K562 (cell line): ENCODE data around the gene DNAH9. TPM values are rescaled to one million over a fixed set of nuclear protein-coding genes. Genes with fewer than 3 reads are reported as not detected.

Source experiments
- ATAC-seq: fragments of 200-7000 bp; cut with Tn5 transposase; 3 replicates; pipeline ENCODE4 v1.9.1; 2020; ENCODE audit warnings: moderate library complexity
- BruUV-seq: library from RNA; stranded (reverse); fragments of 400-500 nt; replicated peaks from 2 replicates; lab custom pipeline; 2021; lab: Mats Ljungman, UMichigan
- CTCF ChIA-PET: fragments of 300-600 bp; formaldehyde crosslinking; extraction: SDS; loops from one replicate; lab custom pipeline; 2021; ENCODE audit warnings: low intra/inter-chr PET ratio; lab: Yijun Ruan, JAX
- POLR2A ChIA-PET: fragments of 300-600, 350-650 bp; sonication (Branson Sonifier 250); formaldehyde crosslinking; extraction: SDS; loops from one replicate; lab custom pipeline; 2021; ENCODE audit warnings: antibody characterized with exemption, inconsistent platforms; lab: Yijun Ruan, JAX
- DNase-seq, 4 experiments: peaks; one replicate each; pipeline versions ENCODE4 v3.0.0 to v3.0.0-alpha.2; 2011 to 2018; ENCODE audit warnings: low spot score in 3 of 4, mixed read lengths in 3 of 4; ENCODE audit errors: extremely low read depth in 1 of 4
- FAIRE-seq: peaks from 2 replicates; lab custom pipeline; 2011; peaks lifted over from hg19 to GRCh38; lab: Jason Lieb, UNC
- H2AFZ ChIP-seq: 2 replicates; pipeline ENCODE4 v1.6.0; 2011; ENCODE audit warnings: low read depth, low read length, control low read depth, inconsistent platforms
- H3K27ac ChIP-seq: fragments of 200-600 bp; 3 replicates; pipeline ENCODE4 v1.8.0; 2011; ENCODE audit warnings: low read depth, mild to moderate bottlenecking, control low read depth, inconsistent platforms, low read length, moderate library complexity, mixed read lengths; ENCODE audit errors: extremely low read depth
- H3K27me3 ChIP-seq, 2 experiments: fragments of 300-600 bp in 1 of 2; 2 replicates in 1 of 2; 3 replicates in 1 of 2; pipeline versions ENCODE4 v1.6.0 to v1.8.0; 2011; ENCODE audit warnings: inconsistent platforms in 2 of 2, low read length in 2 of 2, mild to moderate bottlenecking in 1 of 2, mixed read lengths in 1 of 2, moderate library complexity in 1 of 2; ENCODE audit not compliant: control insufficient read depth in 2 of 2, insufficient read depth in 2 of 2
- H3K36me3 ChIP-seq: fragments of 300-600 bp; 3 replicates; pipeline ENCODE4 v1.8.0; 2011; ENCODE audit warnings: mild to moderate bottlenecking, low read length, inconsistent platforms; ENCODE audit not compliant: control insufficient read depth, insufficient read depth
- H3K4me1 ChIP-seq, 2 experiments: fragments of 200-600 bp in 1 of 2; replicated peaks in 1 of 2; 2 replicates in 1 of 2; 3 replicates in 1 of 2; pipeline versions ENCODE4 v1.5.1 to v1.8.0; 2011; ENCODE audit warnings: inconsistent platforms in 2 of 2, low read length in 2 of 2, mild to moderate bottlenecking in 1 of 2, mixed read lengths in 1 of 2, moderate library complexity in 1 of 2; ENCODE audit not compliant: control insufficient read depth in 2 of 2, insufficient read depth in 2 of 2
- H3K4me2 ChIP-seq: 2 replicates; pipeline ENCODE4 v1.6.1; 2011; ENCODE audit warnings: low read length, control low read depth, inconsistent platforms, mixed read lengths; ENCODE audit not compliant: insufficient read depth
- H3K4me3 ChIP-seq: fragments of 200-600 bp; sonication (generic), shearing (Covaris generic); 2 replicates; pipeline ENCODE4 v1.5.1; 2016; ENCODE audit warnings: control low read depth, inconsistent platforms
- H3K79me2 ChIP-seq: fragments of 200-600 bp; 3 replicates; pipeline ENCODE4 v1.8.0; 2011; ENCODE audit warnings: low read length, inconsistent platforms; ENCODE audit not compliant: control insufficient read depth, insufficient read depth
- H3K9ac ChIP-seq, 2 experiments: 2 replicates each; pipeline versions ENCODE4 v1.6.0 to v1.6.1; 2011; ENCODE audit warnings: low read depth in 2 of 2, low read length in 2 of 2, control low read depth in 1 of 2, inconsistent platforms in 1 of 2, mild to moderate bottlenecking in 1 of 2, mixed read lengths in 1 of 2; ENCODE audit not compliant: insufficient read depth in 1 of 2
- H3K9me1 ChIP-seq: one replicate; pipeline ENCODE4 v1.6.0; 2011; ENCODE audit warnings: inconsistent platforms, mild to moderate bottlenecking, low read length, moderate library complexity; ENCODE audit not compliant: control insufficient read depth, insufficient read depth
- H3K9me3 ChIP-seq: replicated peaks from 2 replicates; pipeline ENCODE4 v1.5.1; 2011; ENCODE audit warnings: low read depth, low read length, inconsistent platforms; ENCODE audit not compliant: control insufficient read depth, insufficient read depth
- H4K20me1 ChIP-seq: replicated peaks from 2 replicates; pipeline ENCODE4 v1.6.1; 2011; ENCODE audit warnings: low read length, inconsistent platforms, mixed read lengths; ENCODE audit not compliant: control insufficient read depth, insufficient read depth
- ASH1L ChIP-seq: fragments of 450-650 bp; IDR thresholded peaks from 2 replicates; pipeline ENCODE4 v1.6.1; 2018; ENCODE audit warnings: borderline replicate concordance, mild to moderate bottlenecking, low read depth; ENCODE audit not compliant: partially characterized antibody
- CTCF ChIP-seq, 3 experiments: IDR thresholded peaks in 2 of 3; conservative IDR thresholded peaks in 1 of 3; 2 replicates each; pipeline ENCODE4 v1.5.1; 2011 to 2012; ENCODE audit warnings: low read length in 3 of 3, mild to moderate bottlenecking in 3 of 3, control low read depth in 2 of 3, improper control_type of control experiment in 1 of 3, inconsistent platforms in 1 of 3, low read depth in 1 of 3, mixed read lengths in 1 of 3, moderate library complexity in 1 of 3; ENCODE audit not compliant: insufficient read depth in 2 of 3
- E2F1 ChIP-seq: sonication (generic); formaldehyde crosslinking; IDR thresholded peaks from 2 replicates; pipeline ENCODE4 v1.8.1; 2023; ENCODE audit warnings: mild to moderate bottlenecking, missing genetic modification reagents, moderate library complexity
- ELF1 ChIP-seq: fragments of 200-800 bp; sonication (Bioruptor generic); IDR thresholded peaks from 2 replicates; pipeline ENCODE4 v1.6.1; 2016; ENCODE audit warnings: missing genetic modification characterization, missing compliant biosample characterization
- MEIS2 ChIP-seq: fragments of 450-650 bp; IDR thresholded peaks from 2 replicates; pipeline ENCODE4 v1.6.1; 2014; ENCODE audit warnings: mild to moderate bottlenecking; ENCODE audit not compliant: partially characterized antibody
- NFE2 ChIP-seq: IDR thresholded peaks from 2 replicates; pipeline ENCODE4 v1.6.1; 2014; ENCODE audit warnings: antibody characterized with exemption, low read depth
- PCBP2 ChIP-seq: fragments of 200-400 bp; formaldehyde crosslinking; IDR thresholded peaks from 2 replicates; pipeline ENCODE4 v1.6.1; 2018; ENCODE audit warnings: low read length, low read depth, mild to moderate bottlenecking, moderate library complexity; ENCODE audit not compliant: poor library complexity, severe bottlenecking
- SP1 ChIP-seq: sonication (generic); formaldehyde crosslinking; IDR thresholded peaks from 2 replicates; pipeline ENCODE4 v1.8.1; 2022; ENCODE audit warnings: mild to moderate bottlenecking, missing genetic modification reagents
- XRCC5 ChIP-seq: fragments of 200-400 bp; formaldehyde crosslinking; IDR thresholded peaks from 2 replicates; pipeline ENCODE4 v1.6.1; 2017; ENCODE audit warnings: low read depth, mild to moderate bottlenecking, low read length
- ZNF143 ChIP-seq: sonication (generic); formaldehyde crosslinking; IDR thresholded peaks from 2 replicates; pipeline ENCODE4 v1.9.0; 2022; ENCODE audit warnings: mild to moderate bottlenecking, missing genetic modification reagents
- ZNF444 ChIP-seq: fragments of 250-450 bp; sonication (Bioruptor Pico); IDR thresholded peaks from 2 replicates; pipeline ENCODE4 v1.4.0; 2020; ENCODE audit warnings: mild to moderate bottlenecking, moderate library complexity
- ZNF695 ChIP-seq: fragments of 450-650 bp; formaldehyde crosslinking; IDR thresholded peaks from 2 replicates; pipeline ENCODE4 v1.4.0; 2020; ENCODE audit warnings: mild to moderate bottlenecking, moderate library complexity
- ZNF780A ChIP-seq: fragments of 250-450 bp; sonication (Bioruptor Pico); IDR thresholded peaks from 2 replicates; pipeline ENCODE4 v1.5.0; 2021; ENCODE audit warnings: mild to moderate bottlenecking
- ZZZ3 ChIP-seq: fragments of 450-650 bp; IDR thresholded peaks from 2 replicates; pipeline ENCODE4 v1.6.1; 2016; ENCODE audit warnings: antibody characterized with exemption, mild to moderate bottlenecking, moderate library complexity
- WGBS: fragments of 100-300 bp; shearing (Covaris generic); methylation state at CpG from one replicate; pipeline ENCODE4 v1.1.6; 2016; ENCODE audit warnings: low coverage, mixed read lengths; ENCODE audit not compliant: insufficient coverage; ENCODE audit errors: missing lambda C conversion rate; 5-methylcytosine and 5-hydroxymethylcytosine counted together
- in situ Hi-C: fragments of 300-500 bp; cut with MboI; formaldehyde crosslinking; loops from 4 replicates; pipeline ENCODE4 v1.15.0; 2018; ENCODE audit warnings: inconsistent platforms, mixed read lengths
- intact Hi-C: fragments of 100-400 bp; cut with micrococcal nuclease; formaldehyde crosslinking; loops from 2 replicates; pipeline ENCODE4 v1.14.2; 2022
- polyA plus RNA-seq, 8 experiments: library from polyadenylated mRNA; depleted of rRNA in 4 of 8; stranded (reverse) in 5 of 8; unstranded in 3 of 8; fragments of >200 nt; fragmentation: Nextera tagmentation in 2 of 8; fragmentation: Illumina TruSeq in 1 of 8; extraction: Ambion mirVana in 2 of 8; extraction: Trizol in 1 of 8; gene quantifications; 2 replicates each; pipeline versions ENCODE4 v1.2.1 to v1.2.3, GENCODE V29; 2011 to 2014; ENCODE audit warnings: inconsistent platforms in 1 of 8, missing spikeins in 1 of 8
- total RNA-seq, 7 experiments: library from RNA; depleted of rRNA in 6 of 7; stranded (reverse); fragments of >200 nt in 6 of 7; fragmentation: Illumina TruSeq in 2 of 7; extraction: Trizol in 2 of 7; gene quantifications; 2 replicates each; pipeline versions ENCODE4 v1.2.1 to v1.2.3, GENCODE V29; 2011 to 2021; ENCODE audit warnings: low replicate concordance in 1 of 7

DNAH9 gene
- total and polyA plus RNA-seq, 9 of the 15 experiments (the other 6 are each of a cell fraction or from before 2014, with no cell fraction given), result not detected

GRCh38 chr17:11580677-11581076 is 17.6 kb upstream of the DNAH9 start:
- DNase-seq, result no peak
- no peak overlapping the region for H2AFZ ChIP-seq
- H3K4me2 ChIP-seq, result no peak overlapping the region
- no peaks in the 10 kb centered on the region for H3K36me3 ChIP-seq
- H3K4me3 ChIP-seq, result no peak overlapping the region
- BruUV-seq, result no TSS peak
- H3K9me3 ChIP-seq, result no peaks in the 10 kb centered on the region
- 0% methylated on average over 3 of the region's 3 CpGs for WGBS
- no peak for ATAC-seq
- no peak for FAIRE-seq
- ChIA-PET CTCF (no interaction called here), POLR2A (interaction anchor here (0.6 kb wide), 1 partner anchor 261 kb away, joined by 3 read pairs; no protein-coding TSS in a partner anchor)
- no peaks in the 10 kb centered on the region for H3K9me1 ChIP-seq
- no peak overlapping the region for H3K9ac ChIP-seq
- no peak for TF ChIP-seq ZNF780A
- no peak for TF ChIP-seq XRCC5
- no peak for TF ChIP-seq MEIS2
- TF ChIP-seq, all 486 proteins: peak for 0
- Histone ChIP-seq H3K27ac (no peak overlapping the region), H3K4me1 (no peaks in the 10 kb centered on the region), H3K27me3 (no peaks in the 10 kb centered on the region), H4K20me1 (no peaks in the 10 kb centered on the region), H3K79me2 (no peaks in the 10 kb centered on the region)
- in situ Hi-C loops, result no loop called here
- intact Hi-C loops, result no loop called here

DNA sequence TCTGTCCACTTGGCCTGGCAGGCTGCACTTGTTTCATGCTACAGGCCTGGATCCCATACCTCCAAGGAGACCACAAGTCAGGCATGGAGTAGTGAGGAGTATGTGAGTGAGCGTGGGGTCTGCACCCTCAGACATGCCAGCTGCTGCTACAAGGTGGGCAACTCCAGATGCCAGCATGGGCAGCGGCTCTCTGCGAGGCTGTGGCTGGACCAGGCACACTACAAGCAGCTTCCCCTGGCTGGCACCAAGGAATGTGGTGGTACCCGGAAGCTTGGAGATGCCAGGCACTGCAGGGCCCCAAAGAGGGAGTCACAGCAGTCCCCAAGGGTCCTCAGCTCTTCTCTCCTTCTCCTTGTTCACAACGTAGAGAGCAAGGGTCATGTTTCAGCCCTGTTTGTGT is 16.1 kb upstream of the DNAH9 start:
- intact Hi-C loops (no loop called here), in situ Hi-C loops (no loop called here)
- Histone ChIP-seq H4K20me1 (no peaks in the 10 kb centered on the region), H3K27ac (no peak overlapping the region), H3K9ac (no peak overlapping the region), H3K79me2 (no peaks in the 10 kb centered on the region), H2AFZ (no peak overlapping the region), H3K36me3 (no peaks in the 10 kb centered on the region), H3K9me3 (no peaks in the 10 kb centered on the region), H3K4me1 (no peaks in the 10 kb centered on the region), H3K4me2 (no peak overlapping the region), H3K4me3 (no peak overlapping the region), H3K27me3 (no peaks in the 10 kb centered on the region), H3K9me1 (no peaks in the 10 kb centered on the region)
- ATAC-seq (no peak), FAIRE-seq (no peak), DNase-seq (no peak)
- no TSS peak for BruUV-seq
- no CpG with 5 or more reads among the region's 5 CpGs for WGBS
- ChIA-PET CTCF (no interaction called here), POLR2A (no interaction called here)
- no peak for TF ChIP-seq ZNF444 (CRISPR knock-in tag)
- no peak for TF ChIP-seq ELF1
- TF ChIP-seq PCBP2, result no peak
- TF ChIP-seq ZNF143 (CRISPR knock-in tag), result no peak
- TF ChIP-seq E2F1 (CRISPR knock-in tag), result no peak
- TF ChIP-seq ZNF695 (CRISPR knock-in tag), result no peak
- TF ChIP-seq CTCF (IDR thresholded peaks at IDR 0.05 in 2 of 3, conservative IDR thresholded peaks at IDR 0.05 in 1 of 3; ENCODE audit: insufficient read depth in 2 of 3, low read depth in 1 of 3, low read length in 3 of 3), result no peak
- TF ChIP-seq NFE2, result no peak
- TF ChIP-seq ASH1L, result no peak
- no peak for TF ChIP-seq SP1 (CRISPR knock-in tag)
- TF ChIP-seq ZZZ3, result no peak
